AG04450 (cell line): Measurements from ENCODE around the gene ANKRD23. TPM values are rescaled to one million over a fixed set of nuclear protein-coding genes. Genes with fewer than 3 reads are reported as not detected.

Experiments
- CTCF ChIA-PET: fragments of 300-600, 350-600 bp; formaldehyde crosslinking; extraction: SDS; loops from one replicate; lab custom pipeline; 2022; ENCODE audit warnings: antibody characterized with exemption, inconsistent platforms; lab: Charles Lee
- POLR2A ChIA-PET: fragments of 350-600 bp; formaldehyde crosslinking; extraction: SDS; loops from one replicate; lab custom pipeline; 2021; ENCODE audit warnings: antibody characterized with exemption, inconsistent platforms; lab: Yijun Ruan, JAX
- DNase-seq: peaks from one replicate; pipeline ENCODE4 v3.0.0-alpha.2; 2011; ENCODE audit warnings: low read depth, low spot score
- H3K27ac ChIP-seq: one replicate; pipeline ENCODE4 v1.5.1; 2012; ENCODE audit warnings: low read depth, low read length, control low read depth
- H3K27me3 ChIP-seq: one replicate; pipeline ENCODE4 v1.6.0; 2012; ENCODE audit warnings: low read length; ENCODE audit not compliant: control insufficient read depth, insufficient read depth
- H3K4me3 ChIP-seq: 2 replicates; pipeline ENCODE4 v1.5.1; 2011; ENCODE audit warnings: mild to moderate bottlenecking, low read depth, low read length, control low read depth
- H3K9me3 ChIP-seq: 2 replicates; pipeline ENCODE4 v1.5.1; 2012; ENCODE audit warnings: low read length; ENCODE audit not compliant: control insufficient read depth, insufficient read depth
- polyA plus RNA-seq: library from polyadenylated mRNA; depleted of rRNA; stranded (reverse); fragments of >200 nt; gene quantifications from 2 replicates; pipeline ENCODE4 v1.2.3, GENCODE V29; 2011
- TF ChIP-seq, protein P1 (sequence below): IDR thresholded peaks from 2 replicates; pipeline ENCODE4 v1.5.1; 2011; ENCODE audit warnings: low read depth, low read length, control low read depth, inconsistent platforms

ANKRD23 gene
- polyA plus RNA-seq, 1 experiment: 0.81 TPM

DNA sequence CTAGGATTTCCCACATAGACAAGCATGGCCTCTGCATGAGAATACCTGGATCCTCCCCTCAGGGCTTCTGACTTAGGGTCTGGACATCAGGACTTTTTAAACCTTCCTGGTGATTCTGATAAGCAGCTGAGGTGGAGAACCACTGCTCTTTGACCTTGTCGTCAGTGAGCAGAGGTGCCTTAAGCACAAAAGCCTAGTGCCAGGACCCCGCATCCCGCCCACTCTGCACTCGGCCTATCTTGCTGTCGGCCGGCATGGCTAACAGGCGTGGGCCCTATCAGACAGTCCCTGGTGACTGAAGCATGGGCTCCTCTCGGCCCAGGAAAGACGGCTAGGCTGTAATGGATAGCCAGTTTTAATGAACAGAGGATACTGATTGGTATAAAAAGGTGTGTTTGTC is 6.2 kb downstream of the ANKRD23 start:
- H3K27ac ChIP-seq: no peak overlapping the region

DNA sequence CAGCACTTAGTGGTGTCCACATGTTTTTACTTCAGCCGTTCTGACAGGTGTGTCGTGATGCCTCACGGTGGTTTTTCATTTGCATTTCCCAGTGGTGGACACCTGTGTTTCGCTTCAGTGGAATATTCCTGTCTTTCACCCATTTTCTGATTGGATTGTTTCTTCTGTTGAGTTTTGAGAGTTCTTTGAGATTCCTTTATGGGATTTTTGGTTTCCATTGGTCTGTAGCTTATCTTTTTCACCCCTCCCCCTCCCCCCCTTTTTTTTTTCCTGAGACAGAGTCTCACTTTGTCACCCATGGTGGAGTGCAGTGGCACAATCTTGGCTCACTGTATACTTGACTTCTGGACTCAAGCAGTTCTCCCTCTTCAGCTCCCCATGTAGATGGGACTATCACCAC is 8.0 kb downstream of the ANKRD23 start:
- Histone ChIP-seq H3K27ac (no peak overlapping the region), H3K27me3 (no peaks in the 10 kb centered on the region), H3K4me3 (no peak overlapping the region), H3K9me3 (no peaks in the 10 kb centered on the region)
- ChIA-PET POLR2A (interaction anchor here (0.7 kb wide), 1 partner anchor 12 kb away, joined by 4 read pairs; no protein-coding TSS in a partner anchor), CTCF (interaction anchor here (0.6 to 1.1 kb wide), 2 partner anchors 19 to 75 kb away, joined by 4 to 6 read pairs; partner anchors contain the start of genes CNNM3 and CNNM4)
- TF ChIP-seq, protein P1, sequence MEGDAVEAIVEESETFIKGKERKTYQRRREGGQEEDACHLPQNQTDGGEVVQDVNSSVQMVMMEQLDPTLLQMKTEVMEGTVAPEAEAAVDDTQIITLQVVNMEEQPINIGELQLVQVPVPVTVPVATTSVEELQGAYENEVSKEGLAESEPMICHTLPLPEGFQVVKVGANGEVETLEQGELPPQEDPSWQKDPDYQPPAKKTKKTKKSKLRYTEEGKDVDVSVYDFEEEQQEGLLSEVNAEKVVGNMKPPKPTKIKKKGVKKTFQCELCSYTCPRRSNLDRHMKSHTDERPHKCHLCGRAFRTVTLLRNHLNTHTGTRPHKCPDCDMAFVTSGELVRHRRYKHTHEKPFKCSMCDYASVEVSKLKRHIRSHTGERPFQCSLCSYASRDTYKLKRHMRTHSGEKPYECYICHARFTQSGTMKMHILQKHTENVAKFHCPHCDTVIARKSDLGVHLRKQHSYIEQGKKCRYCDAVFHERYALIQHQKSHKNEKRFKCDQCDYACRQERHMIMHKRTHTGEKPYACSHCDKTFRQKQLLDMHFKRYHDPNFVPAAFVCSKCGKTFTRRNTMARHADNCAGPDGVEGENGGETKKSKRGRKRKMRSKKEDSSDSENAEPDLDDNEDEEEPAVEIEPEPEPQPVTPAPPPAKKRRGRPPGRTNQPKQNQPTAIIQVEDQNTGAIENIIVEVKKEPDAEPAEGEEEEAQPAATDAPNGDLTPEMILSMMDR: no peak
- no peak for DNase-seq

More for the DNA sequence above, 6.2 kb downstream of the ANKRD23 start:
- CTCF ChIA-PET: interaction anchor here (1.1 kb wide), 1 partner anchor 20 kb away, joined by 3 read pairs; the partner anchor contains the start of gene ANKRD39
- Histone ChIP-seq H3K27me3 (no peaks in the 10 kb centered on the region), H3K4me3 (no peak overlapping the region), H3K9me3 (no peaks in the 10 kb centered on the region)
- no peak for DNase-seq
- TF ChIP-seq, protein P1: no peak
- POLR2A ChIA-PET: no interaction called here

DNA sequence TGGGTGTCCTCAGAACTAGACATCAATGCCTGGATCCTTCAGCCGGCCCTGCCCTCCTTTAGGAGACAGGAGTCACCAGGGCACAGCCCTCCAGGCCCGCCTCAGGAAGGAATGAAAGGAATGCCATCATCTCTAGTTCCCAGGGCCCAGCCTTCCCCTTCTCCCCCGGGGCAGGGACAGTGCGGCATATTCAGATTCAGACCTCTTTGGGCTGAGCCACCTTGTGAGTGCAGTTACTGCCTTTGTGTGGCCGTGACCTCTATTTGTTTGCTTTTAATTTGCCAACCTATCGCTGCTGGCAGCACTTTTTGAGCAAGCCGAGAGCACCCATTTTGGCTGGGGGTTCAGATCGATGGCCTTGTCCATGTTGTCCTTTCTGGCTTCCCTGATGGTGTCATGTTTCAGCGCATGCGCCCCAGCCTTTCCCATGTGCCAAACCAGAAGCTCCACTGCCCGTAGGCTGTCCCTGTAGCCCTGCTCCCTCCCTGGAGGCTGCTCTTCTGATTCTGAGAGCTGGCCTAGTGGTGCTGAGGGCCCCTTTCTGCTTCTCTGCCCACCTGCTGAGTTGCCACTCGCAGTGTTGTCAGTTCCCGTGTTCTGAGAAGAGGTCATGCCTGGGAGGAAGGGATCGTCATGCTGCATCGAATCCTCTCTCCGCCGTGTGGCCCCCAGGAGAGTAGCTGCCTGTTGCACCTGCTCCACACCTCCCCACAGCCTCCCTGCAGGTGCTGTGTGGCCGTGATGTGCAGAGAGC is 10.9 kb downstream of the ANKRD23 start:
- ChIA-PET POLR2A (interaction anchor here (0.5 kb wide), 1 partner anchor 8 kb away, joined by 6 read pairs; no protein-coding TSS in a partner anchor), CTCF (interaction anchor here (0.7 to 1.8 kb wide), 5 partner anchors 9 to 279 kb away, joined by 3 to 4 read pairs (median 4); no protein-coding TSS in a partner anchor)
- DNase-seq: peak; percentile 11
- Histone ChIP-seq H3K27ac (no peak overlapping the region), H3K4me3 (no peak overlapping the region), H3K27me3 (no peaks in the 10 kb centered on the region), H3K9me3 (no peaks in the 10 kb centered on the region)
- TF ChIP-seq, protein P1: no peak

DNA sequence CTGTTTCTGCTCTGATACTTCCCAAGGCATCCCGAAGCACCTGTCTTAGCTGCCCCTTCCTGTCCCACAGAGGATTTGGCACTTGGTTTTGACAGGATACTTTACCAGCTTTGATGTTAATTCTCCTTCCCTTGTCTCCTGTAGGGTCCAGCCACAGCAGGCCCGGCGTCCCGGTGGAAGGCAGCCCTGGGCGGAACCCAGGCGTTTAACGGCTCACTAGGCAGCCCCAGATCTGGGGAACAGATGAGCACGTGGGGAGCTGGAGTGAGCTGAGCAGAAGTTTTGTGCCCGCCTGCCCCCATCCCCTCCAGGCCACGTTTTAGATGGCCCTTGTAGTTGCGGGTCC is 11.4 kb downstream of the ANKRD23 start:
- Histone ChIP-seq H3K27ac (no peak overlapping the region), H3K9me3 (no peaks in the 10 kb centered on the region), H3K27me3 (no peaks in the 10 kb centered on the region), H3K4me3 (no peak overlapping the region)
- no peak for DNase-seq
- TF ChIP-seq, protein P1: no peak
- ChIA-PET POLR2A (interaction anchor here (0.5 kb wide), 1 partner anchor 12 kb away, joined by 7 read pairs; no protein-coding TSS in a partner anchor), CTCF (interaction anchor here (0.7 to 1.0 kb wide), 3 partner anchors 36 to 272 kb away, joined by 4 read pairs; no protein-coding TSS in a partner anchor)

DNA sequence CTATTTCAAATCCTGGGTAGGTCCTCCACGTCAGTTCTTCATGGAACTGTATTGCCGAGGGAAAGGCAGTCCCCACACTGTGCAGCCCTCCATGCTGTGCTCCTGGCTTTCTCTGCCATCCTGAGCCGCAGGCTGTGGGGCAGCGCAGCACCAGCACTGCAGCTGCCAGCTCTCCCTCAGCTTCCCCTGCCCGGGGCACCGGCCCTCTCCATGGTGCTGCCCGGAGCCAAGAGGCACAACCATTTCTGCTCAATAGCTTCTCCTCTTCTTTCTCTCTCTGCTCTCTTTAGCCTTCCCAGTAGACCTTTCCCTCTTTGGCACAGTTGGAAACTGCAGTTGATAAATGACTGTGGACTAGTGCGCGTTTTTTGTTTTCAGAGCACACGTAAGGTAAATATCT is 12.1 kb downstream of the ANKRD23 start:
- TF ChIP-seq, protein P1: no peak
- Histone ChIP-seq H3K9me3 (no peaks in the 10 kb centered on the region), H3K27me3 (no peaks in the 10 kb centered on the region), H3K4me3 (no peak overlapping the region), H3K27ac (no peak overlapping the region)
- DNase-seq: no peak
- CTCF ChIA-PET: interaction anchor here (0.8 kb wide), 1 partner anchor 273 kb away, joined by 4 read pairs; no protein-coding TSS in a partner anchor
- POLR2A ChIA-PET: no interaction called here
